Caco-2 (cell line): ENCODE measurements around the gene AGR2. TPM values are rescaled to one million over a fixed set of nuclear protein-coding genes. Genes with fewer than 3 reads are reported as not detected.

Experiments used
- BruUV-seq: library from RNA; stranded (reverse); fragments of 400-500 nt; replicated peaks from 2 replicates; lab custom pipeline; 2021; lab: Mats Ljungman, UMichigan
- CTCF ChIA-PET: fragments of 300-600 bp; sonication (Branson Sonifier 250); formaldehyde crosslinking; loops from one replicate; lab custom pipeline; 2022; ENCODE audit warnings: antibody characterized with exemption; lab: Charles Lee
- POLR2A ChIA-PET: fragments of 300-600 bp; sonication (Branson Sonifier 250); formaldehyde crosslinking; loops from one replicate; lab custom pipeline; 2022; ENCODE audit warnings: antibody characterized with exemption; lab: Charles Lee
- DNase-seq, 2 experiments: peaks; one replicate each; pipeline versions ENCODE4 v3.0.0 to v3.0.0-alpha.2; 2020 to 2022
- H3K27me3 ChIP-seq: replicated peaks from 2 replicates; pipeline ENCODE4 v1.6.0; 2011; ENCODE audit warnings: low read length; ENCODE audit not compliant: control insufficient read depth, insufficient read depth
- H3K36me3 ChIP-seq: 2 replicates; pipeline ENCODE4 v1.5.1; 2011; ENCODE audit warnings: low read length; ENCODE audit not compliant: control insufficient read depth, insufficient read depth
- H3K4me1 ChIP-seq: fragments of 250-450 bp; sonication (Bioruptor Pico); 2 replicates; pipeline ENCODE4 v1.5.1; 2020; ENCODE audit warnings: mild to moderate bottlenecking
- H3K4me3 ChIP-seq: 2 replicates; pipeline ENCODE4 v1.5.1; 2011; ENCODE audit warnings: low read depth, mild to moderate bottlenecking, control low read depth, low read length
- H3K9me3 ChIP-seq: fragments of 250-450 bp; sonication (Bioruptor Pico); 2 replicates; pipeline ENCODE4 v1.5.1; 2020; ENCODE audit warnings: mild to moderate bottlenecking, moderate library complexity
- H3K27ac Mint-ChIP-seq: one replicate; pipeline ENCODE4 v1.8.0; 2022; ENCODE audit warnings: mixed read lengths; ENCODE audit not compliant: unreplicated experiment
- H3K27me3 Mint-ChIP-seq: one replicate; pipeline ENCODE4 v1.8.0; 2022; ENCODE audit warnings: mixed read lengths; ENCODE audit not compliant: insufficient read depth, unreplicated experiment
- H3K36me3 Mint-ChIP-seq: one replicate; pipeline ENCODE4 v1.8.0; 2022; ENCODE audit warnings: mild to moderate bottlenecking, mixed read lengths; ENCODE audit not compliant: insufficient read depth, unreplicated experiment
- H3K4me1 Mint-ChIP-seq: one replicate; pipeline ENCODE4 v1.8.0; 2022; ENCODE audit warnings: low read depth, mixed read lengths; ENCODE audit not compliant: unreplicated experiment
- H3K4me3 Mint-ChIP-seq: one replicate; pipeline ENCODE4 v1.8.0; 2022; ENCODE audit warnings: mild to moderate bottlenecking, moderate library complexity, mixed read lengths; ENCODE audit not compliant: unreplicated experiment
- H3K9me3 Mint-ChIP-seq: one replicate; pipeline ENCODE4 v1.8.0; 2022; ENCODE audit warnings: mixed read lengths; ENCODE audit not compliant: unreplicated experiment
- intact Hi-C: fragments of 100-400 bp; cut with micrococcal nuclease; formaldehyde crosslinking; loops from one replicate; pipeline ENCODE4 v1.10.0; 2022; ENCODE audit not compliant: unreplicated experiment
- total RNA-seq: library from RNA; stranded (reverse); gene quantifications from 2 replicates; pipeline ENCODE4 v1.2.3, GENCODE V29; 2022
- TF ChIP-seq, protein P1 (sequence below), 2 experiments: fragments of 200-600 bp in 1 of 2; IDR thresholded peaks; 1 replicate in 1 of 2; 2 replicates in 1 of 2; pipeline versions ENCODE4 v1.5.1 to v1.8.0; 2011 to 2022; ENCODE audit warnings: antibody characterized with exemption in 1 of 2, control low read depth in 1 of 2, inconsistent platforms in 1 of 2, low read depth in 1 of 2, low read length in 1 of 2, mild to moderate bottlenecking in 1 of 2, moderate library complexity in 1 of 2; ENCODE audit not compliant: insufficient read depth in 1 of 2, severe bottlenecking in 1 of 2, unreplicated experiment in 1 of 2

Gene AGR2
- total RNA-seq, 1 experiment from 2014 or later, result 343 TPM

- Histone ChIP-seq H3K36me3 (no peaks in the 10 kb centered on the region; the same call in 1 of the 2 replicates), H3K4me1 (peaks cover 20% of the 10 kb centered on the region), H3K27me3 (no peaks in the 10 kb centered on the region), H3K4me3 (no peak overlapping the region), H3K9me3 (no peaks in the 10 kb centered on the region)
- Mint-ChIP-seq H3K27ac (no peak overlapping the region), H3K27me3 (no peaks in the 10 kb centered on the region), H3K4me3 (no peak overlapping the region), H3K9me3 (no peaks in the 10 kb centered on the region), H3K36me3 (peaks cover 38% of the 10 kb centered on the region), H3K4me1 (peaks cover 22% of the 10 kb centered on the region)
- no TSS peak for BruUV-seq
- intact Hi-C loops, result no loop called here
- no peak for DNase-seq
- TF ChIP-seq, protein P1, sequence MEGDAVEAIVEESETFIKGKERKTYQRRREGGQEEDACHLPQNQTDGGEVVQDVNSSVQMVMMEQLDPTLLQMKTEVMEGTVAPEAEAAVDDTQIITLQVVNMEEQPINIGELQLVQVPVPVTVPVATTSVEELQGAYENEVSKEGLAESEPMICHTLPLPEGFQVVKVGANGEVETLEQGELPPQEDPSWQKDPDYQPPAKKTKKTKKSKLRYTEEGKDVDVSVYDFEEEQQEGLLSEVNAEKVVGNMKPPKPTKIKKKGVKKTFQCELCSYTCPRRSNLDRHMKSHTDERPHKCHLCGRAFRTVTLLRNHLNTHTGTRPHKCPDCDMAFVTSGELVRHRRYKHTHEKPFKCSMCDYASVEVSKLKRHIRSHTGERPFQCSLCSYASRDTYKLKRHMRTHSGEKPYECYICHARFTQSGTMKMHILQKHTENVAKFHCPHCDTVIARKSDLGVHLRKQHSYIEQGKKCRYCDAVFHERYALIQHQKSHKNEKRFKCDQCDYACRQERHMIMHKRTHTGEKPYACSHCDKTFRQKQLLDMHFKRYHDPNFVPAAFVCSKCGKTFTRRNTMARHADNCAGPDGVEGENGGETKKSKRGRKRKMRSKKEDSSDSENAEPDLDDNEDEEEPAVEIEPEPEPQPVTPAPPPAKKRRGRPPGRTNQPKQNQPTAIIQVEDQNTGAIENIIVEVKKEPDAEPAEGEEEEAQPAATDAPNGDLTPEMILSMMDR (IDR thresholded peaks at IDR 0.05; ENCODE audit: insufficient read depth in 1 of 2, low read depth in 1 of 2, low read length in 1 of 2, severe bottlenecking in 1 of 2, unreplicated experiment in 1 of 2), result no peak
- ChIA-PET POLR2A (no interaction called here), CTCF (no interaction called here)
Measured at GRCh38 chr7:16776053-16776452, 28.7 kb downstream of the AGR2 start.

- Mint-ChIP-seq H3K36me3 (peaks cover 36% of the 10 kb centered on the region), H3K9me3 (no peaks in the 10 kb centered on the region), H3K4me1 (peaks cover 32% of the 10 kb centered on the region), H3K4me3 (no peak overlapping the region), H3K27ac (no peak overlapping the region), H3K27me3 (no peaks in the 10 kb centered on the region)
- peaks cover 30% of the 10 kb centered on the region for H3K4me1 ChIP-seq
- H3K36me3 ChIP-seq, result no peaks in the 10 kb centered on the region; the same call in 1 of the 2 replicates
- TF ChIP-seq, protein P1 (IDR thresholded peaks at IDR 0.05; ENCODE audit: insufficient read depth in 1 of 2, low read depth in 1 of 2, low read length in 1 of 2, severe bottlenecking in 1 of 2, unreplicated experiment in 1 of 2), result no peak
- no peaks in the 10 kb centered on the region for H3K27me3 ChIP-seq
- no peak for DNase-seq
- intact Hi-C loops, result loop anchor here (5.0 kb wide), 1 partner anchor 73 kb away; no protein-coding TSS in a partner anchor
- no TSS peak for BruUV-seq
- CTCF ChIA-PET, result no interaction called here
- POLR2A ChIA-PET, result no interaction called here
- H3K4me3 ChIP-seq, result no peak overlapping the region
- no peaks in the 10 kb centered on the region for H3K9me3 ChIP-seq
Measured at GRCh38 chr7:16774986-16775385, 29.8 kb downstream of the AGR2 start.

GRCh38 chr7:16774294-16774693 is 30.5 kb downstream of the AGR2 start:
- TF ChIP-seq, protein P1 (IDR thresholded peaks at IDR 0.05; ENCODE audit: insufficient read depth in 1 of 2, low read depth in 1 of 2, low read length in 1 of 2, severe bottlenecking in 1 of 2, unreplicated experiment in 1 of 2), result no peak
- no peak for DNase-seq
- ChIA-PET CTCF (no interaction called here), POLR2A (no interaction called here)
- Histone ChIP-seq H3K36me3 (no peaks in the 10 kb centered on the region; the same call in 1 of the 2 replicates), H3K9me3 (no peaks in the 10 kb centered on the region), H3K27me3 (no peaks in the 10 kb centered on the region), H3K4me1 (peaks cover 35% of the 10 kb centered on the region), H3K4me3 (no peak overlapping the region)
- no peak overlapping the region for H3K4me3 Mint-ChIP-seq
- H3K27me3 Mint-ChIP-seq, result no peaks in the 10 kb centered on the region
- BruUV-seq, result no TSS peak
- intact Hi-C loops, result loop anchor here (5.0 kb wide), 1 partner anchor 72 kb away; no protein-coding TSS in a partner anchor
- H3K36me3 Mint-ChIP-seq, result peaks cover 35% of the 10 kb centered on the region
- H3K9me3 Mint-ChIP-seq, result no peaks in the 10 kb centered on the region
- peaks cover 38% of the 10 kb centered on the region for H3K4me1 Mint-ChIP-seq
- no peak overlapping the region for H3K27ac Mint-ChIP-seq
